B cell (primary cell): Measurements from ENCODE around the gene FBXL13. TPM values are rescaled to one million over a fixed set of nuclear protein-coding genes. Genes with fewer than 3 reads are reported as not detected.

Experiments used
- ATAC-seq: fragments of 200-7000 bp; cut with Tn5 transposase; one replicate; pipeline ENCODE4 v1.10.0; 2021; ENCODE audit warnings: low read depth, mild to moderate bottlenecking, moderate number of reproducible peaks, moderate library complexity
- CTCF ChIA-PET: fragments of 350-600 bp; sonication (Branson Sonifier 250); formaldehyde crosslinking; loops from one replicate; lab custom pipeline; 2021; ENCODE audit warnings: antibody characterized with exemption, inconsistent platforms; lab: Charles Lee
- POLR2A ChIA-PET: fragments of 350-600 bp; sonication (Branson Sonifier 250); formaldehyde crosslinking; loops from one replicate; lab custom pipeline; 2021; ENCODE audit warnings: antibody characterized with exemption; lab: Charles Lee
- DNase-seq: peaks from one replicate; pipeline ENCODE4 v3.0.0; 2013
- H2AFZ ChIP-seq: 2 replicates; pipeline ENCODE4 v1.6.1; 2012; ENCODE audit warnings: mild to moderate bottlenecking, low read depth, low read length; ENCODE audit not compliant: insufficient read depth, poor library complexity, severe bottlenecking
- H3K27ac ChIP-seq, 2 donors: 1 replicate in 1 of 2; 2 replicates in 1 of 2; pipeline ENCODE4 v1.5.1; 2012 to 2013; ENCODE audit warnings: low read length in 2 of 2, mild to moderate bottlenecking in 2 of 2, moderate library complexity in 1 of 2
- H3K27me3 ChIP-seq, 4 experiments: fragments of 200-600 bp in 1 of 4; sonication (generic) in 1 of 4; replicated peaks in 1 of 4; 1 replicate in 2 of 4; 2 replicates in 2 of 4; pipeline versions ENCODE4 v1.6.1 to v1.7.0; 2013 to 2016; ENCODE audit warnings: low read length in 3 of 4, mild to moderate bottlenecking in 2 of 4, mixed read lengths in 1 of 4, moderate library complexity in 1 of 4; ENCODE audit not compliant: insufficient read depth in 4 of 4, control insufficient read depth in 3 of 4; ENCODE audit errors: control extremely low read depth in 1 of 4
- H3K36me3 ChIP-seq, 2 experiments: replicated peaks in 1 of 2; 1 replicate in 1 of 2; 2 replicates in 1 of 2; pipeline versions ENCODE4 v1.6.1 to v1.7.1; 2013; ENCODE audit warnings: low read length in 1 of 2; ENCODE audit not compliant: insufficient read depth in 2 of 2, control insufficient read depth in 1 of 2; ENCODE audit errors: control extremely low read depth in 1 of 2, extremely low read depth in 1 of 2
- H3K4me1 ChIP-seq, 2 donors: fragments of 200-600 bp in 1 of 2; sonication (generic) in 1 of 2; 1 replicate in 1 of 2; 2 replicates in 1 of 2; pipeline versions ENCODE4 v1.5.1 to v1.6.1; 2013 to 2017; ENCODE audit warnings: low read length in 2 of 2; ENCODE audit not compliant: control insufficient read depth in 2 of 2, insufficient read depth in 2 of 2
- H3K4me2 ChIP-seq: replicated peaks from 2 replicates; pipeline ENCODE3; 2012; ENCODE audit warnings: mild to moderate bottlenecking, low read depth, low read length; ENCODE audit not compliant: poor library complexity, severe bottlenecking
- H3K4me3 ChIP-seq, 5 experiments: fragments of 200-600 bp in 1 of 5; sonication (generic) in 1 of 5; 1 replicate in 3 of 5; 2 replicates in 2 of 5; pipeline versions ENCODE4 v1.5.1 to v1.7.0; 2011 to 2016; ENCODE audit warnings: low read length in 4 of 5, mild to moderate bottlenecking in 4 of 5, low read depth in 2 of 5, control low read depth in 1 of 5, moderate library complexity in 1 of 5; ENCODE audit not compliant: insufficient read depth in 1 of 5; ENCODE audit errors: control extremely low read depth in 1 of 5, extremely low read depth in 1 of 5
- H3K79me2 ChIP-seq: fragments of 200-600 bp; sonication (generic); one replicate; pipeline ENCODE4 v1.6.0; 2016; ENCODE audit warnings: low read length; ENCODE audit not compliant: control insufficient read depth, insufficient read depth
- H3K9ac ChIP-seq: fragments of 200-600 bp; sonication (generic); 2 replicates; pipeline ENCODE4 v1.6.1; 2017; ENCODE audit warnings: mild to moderate bottlenecking, low read length, moderate library complexity
- H3K9me3 ChIP-seq, 3 donors: one replicate each; pipeline versions ENCODE4 v1.6.1 to v1.7.1; 2013; ENCODE audit warnings: low read length in 2 of 3; ENCODE audit not compliant: control insufficient read depth in 2 of 3, insufficient read depth in 1 of 3; ENCODE audit errors: control extremely low read depth in 1 of 3
- H4K20me1 ChIP-seq: 2 replicates; pipeline ENCODE4 v1.6.0; 2012; ENCODE audit warnings: mild to moderate bottlenecking, low read length; ENCODE audit not compliant: insufficient read depth, control insufficient read depth, poor library complexity, severe bottlenecking
- H3K27ac Mint-ChIP-seq: one replicate; pipeline ENCODE4 v1.8.0; 2021; ENCODE audit warnings: mixed read lengths
- H3K27me3 Mint-ChIP-seq: one replicate; pipeline ENCODE4 v1.8.0; 2021; ENCODE audit warnings: mixed read lengths
- H3K4me1 Mint-ChIP-seq: one replicate; pipeline ENCODE4 v1.8.0; 2021; ENCODE audit warnings: mixed read lengths
- H3K4me3 Mint-ChIP-seq: one replicate; pipeline ENCODE4 v1.8.0; 2021; ENCODE audit warnings: mixed read lengths
- H3K9me3 Mint-ChIP-seq: one replicate; pipeline ENCODE4 v1.8.0; 2022; ENCODE audit warnings: mixed read lengths; ENCODE audit not compliant: insufficient read depth
- EZH2 ChIP-seq: IDR thresholded peaks from 2 replicates; pipeline ENCODE4 v1.6.1; 2012; ENCODE audit warnings: borderline replicate concordance, low read depth, mild to moderate bottlenecking, moderate library complexity, low read length; ENCODE audit not compliant: insufficient read depth, poor library complexity, severe bottlenecking
- WGBS: methylation state at CpG from one replicate; pipeline ENCODE4 v1.1.5; 2013; ENCODE audit warnings: missing lambda C conversion rate; ENCODE audit not compliant: insufficient coverage; 5-methylcytosine and 5-hydroxymethylcytosine counted together
- intact Hi-C: fragments of 100-400 bp; cut with micrococcal nuclease; formaldehyde crosslinking; loops from one replicate; pipeline ENCODE4 v1.10.0; 2022
- polyA plus RNA-seq: library from polyadenylated mRNA; depleted of rRNA; stranded (reverse); fragments of >200 nt; gene quantifications from 2 replicates; pipeline ENCODE4 v1.2.3, GENCODE V29; 2012
- total RNA-seq, 2 donors: library from RNA; stranded (reverse); fragments of 120-200 nt in 1 of 2; gene quantifications; 1 replicate in 1 of 2; 2 replicates in 1 of 2; pipeline versions ENCODE4 v1.2.3 to v1.2.4, GENCODE V29; 2013 to 2022
- TF ChIP-seq, protein P1 (sequence below): fragments of 200-600 bp; IDR thresholded peaks from one replicate; pipeline ENCODE4 v1.8.0; 2022; ENCODE audit warnings: antibody characterized with exemption, mild to moderate bottlenecking

The FBXL13 gene
- total and polyA plus RNA-seq, 2 donors (not counting 1 experiment from before 2014, with no cell fraction given): 0.22 to 4.0 TPM

- no peaks in the 10 kb centered on the region for H3K4me1 Mint-ChIP-seq
- no peak overlapping the region for H3K4me3 ChIP-seq
- H3K27me3 Mint-ChIP-seq: no peaks in the 10 kb centered on the region
- DNase-seq (no peak), ATAC-seq (no peak)
- CTCF ChIA-PET: no interaction called here
- TF ChIP-seq EZH2: no peak
- no peak overlapping the region for H2AFZ ChIP-seq
- intact Hi-C loops: no loop called here
- no peaks in the 10 kb centered on the region for H4K20me1 ChIP-seq
- no peak overlapping the region for H3K4me2 ChIP-seq
- 100% methylated on average over 3 of the region's 3 CpGs for WGBS
- no peak overlapping the region for H3K9ac ChIP-seq
- H3K27ac Mint-ChIP-seq: no peak overlapping the region
- H3K27ac ChIP-seq: no peak overlapping the region
- H3K4me3 Mint-ChIP-seq: no peak overlapping the region
- POLR2A ChIA-PET: no interaction called here
- H3K9me3 ChIP-seq: peaks cover 0 to 3% (median 0%) of the 10 kb centered on the region in 3 donors
- H3K4me1 ChIP-seq: no peaks in the 10 kb centered on the region
- no peaks in the 10 kb centered on the region for H3K9me3 Mint-ChIP-seq
- H3K36me3 ChIP-seq: peaks cover 3 to 8% of the 10 kb centered on the region in 2 experiments
- no peaks in the 10 kb centered on the region for H3K79me2 ChIP-seq
- H3K27me3 ChIP-seq: no peaks in the 10 kb centered on the region
These were observed 245.5 kb downstream of the FBXL13 start for GRCh38 chr7:102829075-102829474.

DNA sequence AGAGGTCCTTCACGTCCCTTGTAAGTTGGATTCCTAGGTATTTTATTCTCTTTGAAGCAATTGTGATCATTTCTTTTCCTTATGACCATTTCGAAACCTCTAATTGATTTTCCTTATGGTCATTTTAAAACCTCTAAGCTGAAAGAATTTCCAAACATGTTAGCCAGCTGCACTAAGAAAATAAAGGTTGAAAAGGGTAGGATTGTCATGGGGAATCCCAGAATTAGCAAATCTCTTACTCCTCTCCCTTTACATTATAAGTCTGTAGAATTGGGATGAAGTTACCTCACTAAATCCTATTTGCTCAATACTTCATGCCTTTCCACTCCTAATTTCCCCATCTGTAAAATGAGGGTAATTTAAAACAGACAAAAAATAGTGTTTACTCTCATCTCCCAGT, 246.3 kb downstream of the FBXL13 start:
- Histone ChIP-seq H4K20me1 (no peaks in the 10 kb centered on the region), H3K9ac (no peak overlapping the region), H3K27ac (no peak overlapping the region), H3K4me3 (no peak overlapping the region), H3K36me3 (peaks cover 3 to 8% of the 10 kb centered on the region in 2 experiments), H3K4me1 (no peaks in the 10 kb centered on the region), H3K27me3 (no peaks in the 10 kb centered on the region), H3K9me3 (peaks cover 0 to 3% (median 0%) of the 10 kb centered on the region in 3 donors), H3K4me2 (no peak overlapping the region), H3K79me2 (no peaks in the 10 kb centered on the region), H2AFZ (no peak overlapping the region)
- H3K4me1 Mint-ChIP-seq: no peaks in the 10 kb centered on the region
- no peak overlapping the region for H3K27ac Mint-ChIP-seq
- ChIA-PET CTCF (no interaction called here), POLR2A (no interaction called here)
- intact Hi-C loops: no loop called here
- no peak overlapping the region for H3K4me3 Mint-ChIP-seq
- no peaks in the 10 kb centered on the region for H3K9me3 Mint-ChIP-seq
- WGBS: no CpG with 5 or more reads among the region's 2 CpGs
- ATAC-seq: no peak
- no peak for DNase-seq
- TF ChIP-seq, protein P1, sequence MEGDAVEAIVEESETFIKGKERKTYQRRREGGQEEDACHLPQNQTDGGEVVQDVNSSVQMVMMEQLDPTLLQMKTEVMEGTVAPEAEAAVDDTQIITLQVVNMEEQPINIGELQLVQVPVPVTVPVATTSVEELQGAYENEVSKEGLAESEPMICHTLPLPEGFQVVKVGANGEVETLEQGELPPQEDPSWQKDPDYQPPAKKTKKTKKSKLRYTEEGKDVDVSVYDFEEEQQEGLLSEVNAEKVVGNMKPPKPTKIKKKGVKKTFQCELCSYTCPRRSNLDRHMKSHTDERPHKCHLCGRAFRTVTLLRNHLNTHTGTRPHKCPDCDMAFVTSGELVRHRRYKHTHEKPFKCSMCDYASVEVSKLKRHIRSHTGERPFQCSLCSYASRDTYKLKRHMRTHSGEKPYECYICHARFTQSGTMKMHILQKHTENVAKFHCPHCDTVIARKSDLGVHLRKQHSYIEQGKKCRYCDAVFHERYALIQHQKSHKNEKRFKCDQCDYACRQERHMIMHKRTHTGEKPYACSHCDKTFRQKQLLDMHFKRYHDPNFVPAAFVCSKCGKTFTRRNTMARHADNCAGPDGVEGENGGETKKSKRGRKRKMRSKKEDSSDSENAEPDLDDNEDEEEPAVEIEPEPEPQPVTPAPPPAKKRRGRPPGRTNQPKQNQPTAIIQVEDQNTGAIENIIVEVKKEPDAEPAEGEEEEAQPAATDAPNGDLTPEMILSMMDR: no peak
- no peak for TF ChIP-seq EZH2
- H3K27me3 Mint-ChIP-seq: no peaks in the 10 kb centered on the region
